Endothelial cell of umbilical vein (primary cell): ENCODE measurements around the gene IRF2BP1. TPM values are rescaled to one million over a fixed set of nuclear protein-coding genes. Genes with fewer than 3 reads are reported as not detected.

Experiments
- BruUV-seq: library from RNA; stranded (reverse); fragments of 400-500 nt; replicated peaks from 2 replicates; lab custom pipeline; 2021; lab: Mats Ljungman, UMichigan
- CTCF ChIA-PET: fragments of 300-600, 350-600 bp; sonication (Branson Sonifier 250); formaldehyde crosslinking; loops from one replicate; lab custom pipeline; 2021; ENCODE audit warnings: antibody characterized with exemption, inconsistent platforms; lab: Charles Lee
- POLR2A ChIA-PET: fragments of 300-600, 350-600 bp; sonication (Branson Sonifier 250); formaldehyde crosslinking; loops from one replicate; lab custom pipeline; 2021; ENCODE audit warnings: antibody characterized with exemption, inconsistent platforms; lab: Charles Lee
- DNase-seq: peaks from one replicate; pipeline ENCODE4 v3.0.0-alpha.2; 2011; ENCODE audit warnings: low read depth, low spot score
- FAIRE-seq: peaks from 2 replicates; lab custom pipeline; 2011; peaks lifted over from hg19 to GRCh38; lab: Jason Lieb, UNC
- H2AFZ ChIP-seq: 2 replicates; pipeline ENCODE4 v1.6.0; 2012; ENCODE audit warnings: low read depth, low read length, control low read depth, inconsistent platforms
- H3K27ac ChIP-seq: 2 replicates; pipeline ENCODE4 v1.5.1; 2011; ENCODE audit warnings: low read depth, mild to moderate bottlenecking, control low read depth, low read length, moderate library complexity; ENCODE audit not compliant: insufficient read depth
- H3K27me3 ChIP-seq, 2 experiments: 2 replicates each; pipeline versions ENCODE4 v1.6.0 to v1.6.1; 2011; ENCODE audit warnings: low read length in 2 of 2, mixed read lengths in 1 of 2; ENCODE audit not compliant: control insufficient read depth in 2 of 2, insufficient read depth in 2 of 2
- H3K36me3 ChIP-seq, 2 experiments: 2 replicates in 1 of 2; 3 replicates in 1 of 2; pipeline ENCODE4 v1.5.1; 2011; ENCODE audit warnings: low read length in 2 of 2, mild to moderate bottlenecking in 1 of 2, moderate library complexity in 1 of 2; ENCODE audit not compliant: control insufficient read depth in 2 of 2, insufficient read depth in 2 of 2; ENCODE audit errors: extremely low read depth in 1 of 2
- H3K4me1 ChIP-seq: 3 replicates; pipeline ENCODE4 v1.5.1; 2011; ENCODE audit warnings: mild to moderate bottlenecking, low read length; ENCODE audit not compliant: control insufficient read depth, insufficient read depth; ENCODE audit errors: extremely low read depth
- H3K4me2 ChIP-seq: 2 replicates; pipeline ENCODE4 v1.6.1; 2011; ENCODE audit warnings: low read length, control low read depth, mixed read lengths; ENCODE audit not compliant: insufficient read depth
- H3K4me3 ChIP-seq, 3 experiments: fragments of 200-600 bp in 1 of 3; sonication (generic), shearing (Covaris generic) in 1 of 3; replicated peaks in 1 of 3; 2 replicates each; pipeline ENCODE4 v1.5.1; 2011 to 2016; ENCODE audit warnings: control low read depth in 3 of 3, low read length in 3 of 3, mild to moderate bottlenecking in 2 of 3, inconsistent platforms in 1 of 3, low read depth in 1 of 3, moderate library complexity in 1 of 3; ENCODE audit not compliant: insufficient read depth in 1 of 3
- H3K79me2 ChIP-seq: 2 replicates; pipeline ENCODE4 v1.6.0; 2012; ENCODE audit warnings: low read length, inconsistent platforms; ENCODE audit not compliant: control insufficient read depth, insufficient read depth
- H3K9ac ChIP-seq: replicated peaks from 2 replicates; pipeline ENCODE3; 2011; ENCODE audit warnings: low read length, control low read depth; ENCODE audit not compliant: insufficient read depth; ENCODE audit errors: extremely low read depth
- H3K9me1 ChIP-seq: replicated peaks from 3 replicates; pipeline ENCODE4 v1.6.0; 2011; ENCODE audit warnings: mild to moderate bottlenecking, low read length; ENCODE audit not compliant: control insufficient read depth, insufficient read depth; ENCODE audit errors: extremely low read depth
- H3K9me3 ChIP-seq: replicated peaks from 2 replicates; pipeline ENCODE4 v1.5.1; 2012; ENCODE audit warnings: low read length, inconsistent platforms; ENCODE audit not compliant: control insufficient read depth, insufficient read depth
- H4K20me1 ChIP-seq: replicated peaks from 2 replicates; pipeline ENCODE3; 2011; ENCODE audit warnings: mild to moderate bottlenecking, low read length; ENCODE audit not compliant: control insufficient read depth, insufficient read depth; ENCODE audit errors: extremely low read depth
- EZH2 ChIP-seq: IDR thresholded peaks from 2 replicates; pipeline ENCODE4 v1.6.1; 2012; ENCODE audit warnings: borderline replicate concordance, low read depth, mild to moderate bottlenecking, moderate library complexity, low read length, inconsistent platforms; ENCODE audit not compliant: severe bottlenecking
- FOS ChIP-seq: IDR thresholded peaks from 2 replicates; pipeline ENCODE4 v1.6.1; 2011; ENCODE audit warnings: mild to moderate bottlenecking, low read length, moderate library complexity, borderline replicate concordance; ENCODE audit not compliant: insufficient read depth
- GATA2 ChIP-seq: IDR thresholded peaks from 2 replicates; pipeline ENCODE4 v1.7.0; 2011; ENCODE audit warnings: low read depth, mild to moderate bottlenecking, moderate library complexity, mixed read lengths, low read length; ENCODE audit not compliant: insufficient read length, insufficient read depth
- JUN ChIP-seq: IDR thresholded peaks from 2 replicates; pipeline ENCODE4 v1.6.1; 2011; ENCODE audit warnings: borderline replicate concordance, low read depth; ENCODE audit not compliant: insufficient read length, insufficient read depth
- MAX ChIP-seq: IDR thresholded peaks from 2 replicates; pipeline ENCODE4 v1.6.1; 2011; ENCODE audit not compliant: insufficient read depth, insufficient read length
- MYC ChIP-seq: IDR thresholded peaks from one replicate; pipeline ENCODE4 v1.6.1; 2011; ENCODE audit warnings: mild to moderate bottlenecking, low read depth, low read length
- POLR2A ChIP-seq: IDR thresholded peaks from 2 replicates; pipeline ENCODE4 v1.6.1; 2012; ENCODE audit warnings: low read depth, mild to moderate bottlenecking, control low read depth, low read length
- POLR2AphosphoS5 ChIP-seq: IDR thresholded peaks from 2 replicates; pipeline ENCODE4 v1.6.1; 2012; ENCODE audit warnings: low read depth, mild to moderate bottlenecking, control low read depth, low read length, moderate library complexity; ENCODE audit not compliant: insufficient read depth
- dilution Hi-C: fragments of 300-500 bp; cut with MboI; formaldehyde crosslinking; loops from one replicate; pipeline ENCODE4 v1.15.0; 2019; ENCODE audit warnings: low sequenced_read_pairs; ENCODE audit not compliant: extremely low pct_ligation_motif_present
- intact Hi-C: fragments of 100-400 bp; cut with micrococcal nuclease; formaldehyde crosslinking; loops from one replicate; pipeline ENCODE4 v1.10.0; 2022
- polyA plus RNA-seq, 4 experiments: library from polyadenylated mRNA; depleted of rRNA in 3 of 4; stranded (reverse) in 3 of 4; unstranded in 1 of 4; fragments of >200 nt; gene quantifications; 2 replicates each; pipeline versions ENCODE4 v1.2.1 to v1.2.3, GENCODE V29; 2011 to 2012; ENCODE audit warnings: missing spikeins in 1 of 4
- total RNA-seq: library from RNA; stranded (reverse); gene quantifications from 2 replicates; pipeline ENCODE4 v1.2.3, GENCODE V29; 2021
- TF ChIP-seq, protein P1 (sequence below), 2 donors: IDR thresholded peaks; 1 replicate in 1 of 2; 2 replicates in 1 of 2; pipeline ENCODE4 v1.5.1; 2011; ENCODE audit warnings: low read length in 2 of 2, mild to moderate bottlenecking in 2 of 2, moderate library complexity in 2 of 2, control low read depth in 1 of 2, inconsistent platforms in 1 of 2, low read depth in 1 of 2; ENCODE audit not compliant: insufficient read depth in 1 of 2; ENCODE audit errors: extremely low read depth in 1 of 2

The IRF2BP1 gene
- total and polyA plus RNA-seq, 2 donors (not counting 3 experiments of a cell fraction or from before 2014, with no cell fraction given): 12.3 to 17.5 TPM

DNA sequence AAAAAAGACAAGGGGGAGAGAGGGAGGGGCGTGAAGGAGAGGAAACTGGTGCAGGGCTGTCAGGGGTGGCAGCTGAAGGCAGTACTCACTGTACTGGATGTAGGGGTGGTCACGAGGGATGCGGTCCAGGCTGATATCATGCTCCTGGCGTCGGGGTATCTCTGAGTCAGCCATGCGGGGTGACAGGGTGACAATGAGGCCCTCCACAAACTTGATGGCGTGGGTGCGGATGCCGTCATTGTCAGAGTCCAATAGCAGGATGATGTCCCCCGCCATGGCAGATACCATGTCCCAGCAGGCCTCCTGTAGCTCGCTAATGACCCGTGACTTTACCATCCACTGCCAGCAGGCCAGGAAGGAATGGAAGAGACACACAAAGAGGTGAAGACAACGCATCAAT, 38.3 kb downstream of the IRF2BP1 start:
- intact Hi-C loops: no loop called here
- POLR2A ChIA-PET: no interaction called here

More for the DNA sequence above, 38.3 kb downstream of the IRF2BP1 start:
- no peaks in the 10 kb centered on the region for H3K27me3 ChIP-seq
- FAIRE-seq: no peak
- dilution Hi-C loops: no loop called here
- H3K36me3 ChIP-seq: peaks cover 43 to 51% of the 10 kb centered on the region in 2 experiments
- CTCF ChIA-PET: interaction anchor here (1.1 kb wide), 1 partner anchor 31 kb away, joined by 3 read pairs; no protein-coding TSS in a partner anchor
- H3K4me1 ChIP-seq: no peaks in the 10 kb centered on the region
- no peak overlapping the region for H3K4me3 ChIP-seq
- no peak overlapping the region for H3K9ac ChIP-seq
- no peak overlapping the region for H3K27ac ChIP-seq
- H3K9me3 ChIP-seq: no peaks in the 10 kb centered on the region
- H2AFZ ChIP-seq: no peak overlapping the region
- TF ChIP-seq EZH2: no peak
- TF ChIP-seq MYC: no peak
- TF ChIP-seq, protein P1, sequence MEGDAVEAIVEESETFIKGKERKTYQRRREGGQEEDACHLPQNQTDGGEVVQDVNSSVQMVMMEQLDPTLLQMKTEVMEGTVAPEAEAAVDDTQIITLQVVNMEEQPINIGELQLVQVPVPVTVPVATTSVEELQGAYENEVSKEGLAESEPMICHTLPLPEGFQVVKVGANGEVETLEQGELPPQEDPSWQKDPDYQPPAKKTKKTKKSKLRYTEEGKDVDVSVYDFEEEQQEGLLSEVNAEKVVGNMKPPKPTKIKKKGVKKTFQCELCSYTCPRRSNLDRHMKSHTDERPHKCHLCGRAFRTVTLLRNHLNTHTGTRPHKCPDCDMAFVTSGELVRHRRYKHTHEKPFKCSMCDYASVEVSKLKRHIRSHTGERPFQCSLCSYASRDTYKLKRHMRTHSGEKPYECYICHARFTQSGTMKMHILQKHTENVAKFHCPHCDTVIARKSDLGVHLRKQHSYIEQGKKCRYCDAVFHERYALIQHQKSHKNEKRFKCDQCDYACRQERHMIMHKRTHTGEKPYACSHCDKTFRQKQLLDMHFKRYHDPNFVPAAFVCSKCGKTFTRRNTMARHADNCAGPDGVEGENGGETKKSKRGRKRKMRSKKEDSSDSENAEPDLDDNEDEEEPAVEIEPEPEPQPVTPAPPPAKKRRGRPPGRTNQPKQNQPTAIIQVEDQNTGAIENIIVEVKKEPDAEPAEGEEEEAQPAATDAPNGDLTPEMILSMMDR (IDR thresholded peaks at IDR 0.05; ENCODE audit: extremely low read depth in 1 of 2, insufficient read depth in 1 of 2, low read depth in 1 of 2, low read length in 2 of 2): no peak
- TF ChIP-seq JUN: no peak
- TF ChIP-seq POLR2AphosphoS5: no peak
- TF ChIP-seq MAX: no peak
- no peak for TF ChIP-seq GATA2
- TF ChIP-seq POLR2A: no peak
- no peak for TF ChIP-seq FOS
- BruUV-seq: no TSS peak
- H3K79me2 ChIP-seq: no peaks in the 10 kb centered on the region
- no peaks in the 10 kb centered on the region for H4K20me1 ChIP-seq
- no peak overlapping the region for H3K4me2 ChIP-seq
- no peak for DNase-seq
- no peaks in the 10 kb centered on the region for H3K9me1 ChIP-seq
